H1 (cell line): Measurements from ENCODE around the gene DHRS1. TPM values are rescaled to one million over a fixed set of nuclear protein-coding genes. Genes with fewer than 3 reads are reported as not detected.

ENCODE experiments used
- CTCF ChIA-PET: fragments of 300-600 bp; sonication (Branson Sonifier 250); formaldehyde crosslinking; loops from one replicate; lab custom pipeline; 2021; ENCODE audit not compliant: partially characterized antibody; lab: Charles Lee
- POLR2A ChIA-PET: fragments of 300-600 bp; sonication (Branson Sonifier 250); formaldehyde crosslinking; loops from one replicate; lab custom pipeline; 2021; ENCODE audit warnings: inconsistent platforms; ENCODE audit not compliant: partially characterized antibody; lab: Charles Lee
- DNase-seq, 2 experiments: peaks; one replicate each; pipeline versions ENCODE4 v3.0.0 to v3.0.0-alpha.2; 2010 to 2022; ENCODE audit warnings: low spot score in 2 of 2, low read depth in 1 of 2, mixed read lengths in 1 of 2
- FAIRE-seq: peaks from 2 replicates; lab custom pipeline; 2011; peaks lifted over from hg19 to GRCh38; lab: Jason Lieb, UNC
- H2AFZ ChIP-seq: 2 replicates; pipeline ENCODE4 v1.8.1; 2012; ENCODE audit warnings: low read length, inconsistent platforms
- H2AK5ac ChIP-seq: 2 replicates; pipeline ENCODE4 v1.6.1; 2013; ENCODE audit warnings: low read depth, low read length
- H2BK120ac ChIP-seq: replicated peaks from 2 replicates; pipeline ENCODE3; 2013; ENCODE audit warnings: low read depth, low read length, inconsistent platforms
- H2BK12ac ChIP-seq: 2 replicates; pipeline ENCODE4 v1.6.1; 2013; ENCODE audit warnings: low read depth, low read length
- H2BK15ac ChIP-seq: 2 replicates; pipeline ENCODE4 v1.6.1; 2013; ENCODE audit warnings: low read length
- H2BK20ac ChIP-seq: 2 replicates; pipeline ENCODE4 v1.6.1; 2013; ENCODE audit warnings: low read length
- H2BK5ac ChIP-seq: 2 replicates; pipeline ENCODE4 v1.6.1; 2013; ENCODE audit warnings: low read depth, low read length
- H3K14ac ChIP-seq: 2 replicates; pipeline ENCODE4 v1.6.1; 2013; ENCODE audit warnings: inconsistent platforms; ENCODE audit not compliant: insufficient read length
- H3K18ac ChIP-seq: 2 replicates; pipeline ENCODE4 v1.6.1; 2013; ENCODE audit warnings: low read length; ENCODE audit errors: extremely low read depth
- H3K23ac ChIP-seq: 2 replicates; pipeline ENCODE4 v1.6.1; 2013; ENCODE audit warnings: inconsistent platforms; ENCODE audit not compliant: insufficient read length
- H3K23me2 ChIP-seq: 2 replicates; pipeline ENCODE4 v1.6.1; 2013; ENCODE audit warnings: low read depth, low read length
- H3K27ac ChIP-seq: 2 replicates; pipeline ENCODE4 v1.6.1; 2011; ENCODE audit warnings: low read depth, low read length, inconsistent platforms
- H3K27me3 ChIP-seq, 4 experiments: replicated peaks in 1 of 4; 1 replicate in 1 of 4; 2 replicates in 3 of 4; pipeline versions ENCODE4 v1.6.1 to v1.8.1; 2011 to 2013; ENCODE audit warnings: low read length in 3 of 4, mild to moderate bottlenecking in 3 of 4, inconsistent platforms in 2 of 4, mixed read lengths in 2 of 4, moderate library complexity in 1 of 4; ENCODE audit not compliant: control insufficient read depth in 3 of 4, insufficient read depth in 3 of 4; ENCODE audit errors: extremely low read depth in 1 of 4
- H3K36me3 ChIP-seq, 4 experiments: 2 replicates each; pipeline versions ENCODE4 v1.6.1 to v1.8.1; 2011 to 2013; ENCODE audit warnings: mild to moderate bottlenecking in 4 of 4, low read length in 3 of 4, moderate library complexity in 2 of 4, control low read depth in 1 of 4, inconsistent platforms in 1 of 4; ENCODE audit not compliant: insufficient read depth in 4 of 4, control insufficient read depth in 2 of 4
- H3K4ac ChIP-seq: replicated peaks from 2 replicates; pipeline ENCODE3; 2013; ENCODE audit warnings: low read length, low read depth, mixed read lengths, inconsistent platforms; ENCODE audit not compliant: insufficient read length
- H3K4me1 ChIP-seq, 4 experiments: replicated peaks in 1 of 4; 1 replicate in 1 of 4; 2 replicates in 3 of 4; pipeline versions ENCODE4 v1.6.1 to v1.8.1; 2011 to 2013; ENCODE audit warnings: low read length in 3 of 4, inconsistent platforms in 2 of 4, mixed read lengths in 1 of 4; ENCODE audit not compliant: insufficient read depth in 4 of 4, control insufficient read depth in 3 of 4
- H3K4me2 ChIP-seq, 2 experiments: 2 replicates each; pipeline versions ENCODE4 v1.6.1 to v1.8.1; 2011 to 2013; ENCODE audit warnings: low read depth in 2 of 2, low read length in 2 of 2, control low read depth in 1 of 2, inconsistent platforms in 1 of 2, mild to moderate bottlenecking in 1 of 2; ENCODE audit not compliant: insufficient read depth in 1 of 2
- H3K4me3 ChIP-seq, 4 experiments: fragments of 200-600, 300-600 bp in 1 of 4; sonication (generic), shearing (Covaris generic), sonication (Bioruptor Twin) in 1 of 4; 2 replicates each; pipeline versions ENCODE4 v1.5.1 to v1.8.1; 2011 to 2016; ENCODE audit warnings: low read length in 4 of 4, low read depth in 3 of 4, control low read depth in 2 of 4, inconsistent platforms in 2 of 4, mild to moderate bottlenecking in 2 of 4, mixed read lengths in 1 of 4, moderate library complexity in 1 of 4; ENCODE audit not compliant: insufficient read depth in 2 of 4; ENCODE audit errors: extremely low read depth in 1 of 4
- H3K56ac ChIP-seq: replicated peaks from 2 replicates; pipeline ENCODE3; 2013; ENCODE audit warnings: low read depth, mild to moderate bottlenecking, mixed read lengths, low read length, inconsistent platforms; ENCODE audit not compliant: insufficient read length
- H3K79me1 ChIP-seq: 2 replicates; pipeline ENCODE4 v1.6.1; 2013; ENCODE audit warnings: low read depth, low read length, control low read depth
- H3K79me2 ChIP-seq, 2 experiments: 2 replicates each; pipeline versions ENCODE4 v1.6.1 to v1.8.1; 2012 to 2013; ENCODE audit warnings: low read length in 2 of 2, mild to moderate bottlenecking in 2 of 2, inconsistent platforms in 1 of 2; ENCODE audit not compliant: insufficient read depth in 2 of 2, control insufficient read depth in 1 of 2
- H3K9ac ChIP-seq, 4 experiments: replicated peaks in 1 of 4; 1 replicate in 1 of 4; 2 replicates in 3 of 4; pipeline versions ENCODE4 v1.6.1 to v1.8.1; 2011 to 2013; ENCODE audit warnings: low read depth in 3 of 4, low read length in 3 of 4, control low read depth in 2 of 4, mild to moderate bottlenecking in 2 of 4, moderate library complexity in 2 of 4, inconsistent platforms in 1 of 4; ENCODE audit errors: extremely low read depth in 1 of 4
- H3K9me3 ChIP-seq, 2 experiments: 2 replicates each; pipeline versions ENCODE4 v1.6.1 to v1.8.1; 2012 to 2013; ENCODE audit warnings: mild to moderate bottlenecking in 2 of 2, moderate library complexity in 2 of 2, control low read depth in 1 of 2, inconsistent platforms in 1 of 2, low read depth in 1 of 2, low read length in 1 of 2, mixed read lengths in 1 of 2; ENCODE audit not compliant: insufficient read depth in 2 of 2
- H4K20me1 ChIP-seq, 2 experiments: replicated peaks in 1 of 2; 2 replicates each; pipeline versions ENCODE3 to v1.8.1; 2011 to 2013; ENCODE audit warnings: inconsistent platforms in 2 of 2, low read length in 2 of 2, mild to moderate bottlenecking in 1 of 2; ENCODE audit not compliant: insufficient read depth in 2 of 2, control insufficient read depth in 1 of 2
- H4K5ac ChIP-seq: 2 replicates; pipeline ENCODE4 v1.6.1; 2013; ENCODE audit warnings: low read length, low read depth, mixed read lengths, inconsistent platforms; ENCODE audit not compliant: insufficient read length
- H4K8ac ChIP-seq: 2 replicates; pipeline ENCODE4 v1.8.0; 2013; ENCODE audit warnings: mild to moderate bottlenecking, moderate library complexity, low read length, inconsistent platforms; ENCODE audit not compliant: insufficient read depth; ENCODE audit errors: extremely low read depth
- H4K91ac ChIP-seq: replicated peaks from 2 replicates; pipeline ENCODE3; 2013; ENCODE audit warnings: low read length, mixed read lengths, inconsistent platforms; ENCODE audit not compliant: insufficient read length
- ASH2L ChIP-seq: fragments of 200-600, 300-600 bp; sonication (generic); IDR thresholded peaks from one replicate; pipeline ENCODE4 v1.7.1; 2017; ENCODE audit warnings: low read length
- E2F6 ChIP-seq: IDR thresholded peaks from 2 replicates; pipeline ENCODE4 v1.6.1; 2012; ENCODE audit warnings: inconsistent platforms
- EZH2 ChIP-seq: fragments of 200-600 bp; sonication (generic); IDR thresholded peaks from 2 replicates; pipeline ENCODE4 v1.7.1; 2012; ENCODE audit warnings: low read depth, mild to moderate bottlenecking, moderate library complexity, low read length, inconsistent platforms; ENCODE audit not compliant: severe bottlenecking
- RXRA ChIP-seq: IDR thresholded peaks from 2 replicates; pipeline ENCODE4 v1.6.1; 2011; ENCODE audit warnings: low read depth, mild to moderate bottlenecking, low read length, moderate library complexity; ENCODE audit not compliant: insufficient read depth
- SIX5 ChIP-seq: IDR thresholded peaks from 2 replicates; pipeline ENCODE4 v1.6.1; 2011; ENCODE audit warnings: mild to moderate bottlenecking, low read depth, low read length
- SUZ12 ChIP-seq: fragments of 200-600 bp; sonication (generic); IDR thresholded peaks from 2 replicates; pipeline ENCODE4 v1.6.1; 2012; ENCODE audit warnings: mild to moderate bottlenecking, inconsistent platforms, low read length, moderate library complexity, mixed read lengths
- TAF1 ChIP-seq: IDR thresholded peaks from 2 replicates; pipeline ENCODE4 v1.6.1; 2011; ENCODE audit warnings: mild to moderate bottlenecking, low read depth, low read length
- WGBS, 2 experiments: shearing (Covaris generic) in 1 of 2; methylation state at CpG; one replicate each; pipeline versions ENCODE4 v1.1.6 to v1.1.7; 2013 to 2015; ENCODE audit warnings: low lambda C conversion rate in 2 of 2, mixed read lengths in 2 of 2, inconsistent platforms in 1 of 2, low coverage in 1 of 2, missing lambda C conversion rate in 1 of 2; ENCODE audit not compliant: insufficient replicate concordance in 2 of 2, insufficient coverage in 1 of 2, insufficient read length in 1 of 2; ENCODE audit errors: extremely low coverage in 1 of 2, missing lambda C conversion rate in 1 of 2; 5-methylcytosine and 5-hydroxymethylcytosine counted together
- polyA plus RNA-seq, 7 experiments: library from polyadenylated mRNA; depleted of rRNA in 3 of 7; stranded (reverse) in 5 of 7; unstranded in 2 of 7; fragments of >200 nt in 5 of 7; fragments of 200-250 nt in 2 of 7; gene quantifications; 1 replicate in 5 of 7; 2 replicates in 1 of 7; 4 replicates in 1 of 7; pipeline versions ENCODE4 v1.2.1 to v1.2.3, GENCODE V29; 2011 to 2013; ENCODE audit warnings: missing spikeins in 2 of 7, mixed read lengths in 2 of 7
- total RNA-seq: library from RNA; stranded (reverse); fragmentation: NEBNext Ultra II Directional; extraction: Animal tissue kit (Norgen Biotek cat#: 25700); gene quantifications from 2 replicates; pipeline ENCODE4 v1.2.1, GENCODE V29; 2021
- TF ChIP-seq, protein P1 (sequence below): IDR thresholded peaks from 2 replicates; pipeline ENCODE4 v1.6.1; 2011; ENCODE audit warnings: low read length, improper control_type of control experiment

The DHRS1 gene
- total and polyA plus RNA-seq, 2 of the 8 experiments (the other 6 are each of a cell fraction or from before 2014, with no cell fraction given), result 8.8 to 31.7 TPM

DNA sequence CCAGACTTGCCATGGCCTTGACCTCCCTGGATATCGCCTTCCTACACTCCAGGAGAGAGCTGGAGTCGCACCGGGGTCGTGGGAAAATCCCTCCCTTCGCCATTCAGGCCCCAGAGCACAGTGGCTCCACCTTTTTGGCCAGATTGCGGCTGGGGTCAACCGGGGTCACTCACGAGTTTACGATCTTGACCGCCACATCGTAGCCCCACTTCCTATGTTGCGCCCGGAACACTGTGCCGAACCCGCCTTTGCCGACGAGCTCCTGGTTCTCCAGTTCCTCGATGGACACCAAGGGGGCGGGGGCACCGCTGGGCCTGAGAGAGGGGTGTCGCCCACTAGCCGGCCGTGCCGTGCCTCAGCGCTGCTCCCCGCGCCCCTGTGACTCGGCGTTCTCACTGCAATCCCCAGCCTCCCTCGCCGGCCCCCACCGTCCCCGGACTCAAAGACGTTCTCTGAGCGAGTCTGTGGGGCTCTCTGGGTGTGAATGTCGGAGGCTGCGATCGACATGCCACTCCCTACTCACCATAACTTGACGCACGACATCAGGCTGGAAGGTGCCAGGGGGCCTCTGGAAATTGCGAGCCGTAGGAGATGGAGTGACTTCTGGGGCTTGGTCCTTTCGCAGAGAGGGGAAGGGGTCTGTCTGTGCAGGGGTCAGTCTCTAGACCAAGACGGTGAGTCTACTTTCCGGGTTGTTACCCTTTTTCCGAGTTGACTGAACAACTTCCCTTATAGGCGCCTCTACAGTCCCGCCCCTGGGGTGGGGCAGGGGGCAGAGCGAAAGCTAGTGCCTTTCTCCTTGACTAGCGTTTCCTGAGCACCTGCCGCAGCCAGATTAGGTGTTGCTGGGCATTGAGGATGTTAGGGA is 39.9 kb upstream of the DHRS1 start, which contains the start of gene RIPK3:
TSS of gene RIPK3 (minus strand) at position 708 of the 868 bp plus-strand sequence. CDS start at position 543, 165 bp downstream.
- Histone ChIP-seq H2AK5ac (no peak within 1 kb of the TSS), H3K27ac (no peak within 1 kb of the TSS), H3K27me3 (peaks cover 53 to 74% (median 72%) of the 10 kb centered on the region in 4 experiments), H4K91ac (no peak within 1 kb of the TSS), H3K79me2 (no peaks in the 10 kb centered on the region), H3K4me2 (peak within 1 kb of the TSS; percentile 58 to 100), H3K9me3 (no peaks in the 10 kb centered on the region), H3K36me3 (no peaks in the 10 kb centered on the region), H3K23me2 (peaks cover 14% of the 10 kb centered on the region; the same call in 1 of the 2 replicates), H4K5ac (no peak within 1 kb of the TSS), H3K79me1 (no peaks in the 10 kb centered on the region), H2BK15ac (no peak within 1 kb of the TSS), H3K9ac (no peak within 1 kb of the TSS; a peak in 1 of 7 replicates), H3K4ac (no peak within 1 kb of the TSS), H2BK5ac (no peak within 1 kb of the TSS), H3K18ac (no peak within 1 kb of the TSS), H3K4me3 (peak within 1 kb of the TSS; percentile 43 to 72 (median 57)), H3K23ac (no peak within 1 kb of the TSS), H3K4me1 (peaks cover 0 to 11% (median 3%) of the 10 kb centered on the region in 4 experiments; a peak in 5 of 7 replicates), H2BK20ac (no peak within 1 kb of the TSS), H2BK12ac (no peak within 1 kb of the TSS), H4K8ac (no peak within 1 kb of the TSS; the same call in 1 of the 2 replicates), H4K20me1 (peaks cover 0 to 2% of the 10 kb centered on the region in 2 experiments), H3K56ac (no peak within 1 kb of the TSS), H3K14ac (no peak within 1 kb of the TSS), H2BK120ac (no peak within 1 kb of the TSS), H2AFZ (peak within 1 kb of the TSS; percentile 70)
- POLR2A ChIA-PET, result interaction anchor here (0.6 to 1.7 kb wide), 7 partner anchors 12 to 133 kb away, joined by 3 to 5 read pairs (median 3); partner anchors contain the start of gene RABGGTA
- CTCF ChIA-PET, result interaction anchor here (0.7 to 27.8 kb wide), 15 partner anchors 8 to 305 kb away, joined by 3 to 664 read pairs (median 4); partner anchors contain the start of genes CBLN3, KHNYN, LTB4R2 and NFATC4
- DNase-seq, result peak in 1 of 2 experiments; percentile 77
- FAIRE-seq, result peak; percentile 50
- 5% methylated on average over 44 of the region's 51 CpGs; no CpG with 5 or more reads in 1 of the 2 experiments for WGBS, 2 experiments
- no peak for TF ChIP-seq SIX5
- TF ChIP-seq SUZ12, result peak; percentile 70
- 0 out of 2 replicates have a peak, but pooled peaks have one; percentile 19 for TF ChIP-seq RXRA
- TF ChIP-seq ASH2L, result peak; percentile 55
- TF ChIP-seq E2F6, result 0 out of 2 replicates have a peak, but pooled peaks have one; percentile 23
- TF ChIP-seq, protein P1, sequence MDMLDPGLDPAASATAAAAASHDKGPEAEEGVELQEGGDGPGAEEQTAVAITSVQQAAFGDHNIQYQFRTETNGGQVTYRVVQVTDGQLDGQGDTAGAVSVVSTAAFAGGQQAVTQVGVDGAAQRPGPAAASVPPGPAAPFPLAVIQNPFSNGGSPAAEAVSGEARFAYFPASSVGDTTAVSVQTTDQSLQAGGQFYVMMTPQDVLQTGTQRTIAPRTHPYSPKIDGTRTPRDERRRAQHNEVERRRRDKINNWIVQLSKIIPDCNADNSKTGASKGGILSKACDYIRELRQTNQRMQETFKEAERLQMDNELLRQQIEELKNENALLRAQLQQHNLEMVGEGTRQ, result no peak
- 0 out of 2 replicates have a peak, but pooled peaks have one; percentile 32 for TF ChIP-seq TAF1
- TF ChIP-seq EZH2, result peak; percentile 83
